ENCODE measurements around the gene FETUB. TPM values are rescaled to one million over a fixed set of nuclear protein-coding genes. Genes with fewer than 3 reads are reported as not detected.

The FETUB gene
- total and polyA plus RNA-seq, 4 donors = not detected

DNA sequence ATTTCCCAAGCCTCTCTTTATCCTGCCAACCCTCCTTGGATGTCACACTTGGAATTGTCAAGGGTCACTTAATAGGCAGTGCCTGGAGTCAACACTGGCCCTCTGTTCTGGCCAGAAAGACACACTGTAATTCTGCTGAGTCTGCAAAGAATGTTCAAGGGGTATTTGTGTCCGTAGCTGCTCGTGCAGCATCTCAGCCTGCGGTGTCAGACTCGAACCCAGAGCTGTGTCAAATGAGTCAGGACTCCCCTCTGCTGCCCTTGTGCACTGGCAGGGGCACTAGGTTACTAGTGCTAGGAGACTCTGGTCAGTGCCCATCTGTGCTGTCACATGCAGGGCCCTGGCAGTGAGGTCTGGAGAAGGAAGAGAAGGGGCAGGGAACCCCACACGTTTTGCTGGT lies 28.1 kb upstream of the FETUB start:
- H3K9ac ChIP-seq (ENCODE audit: insufficient read depth in 1 of 2, low read length in 2 of 2) = no peak overlapping the region
- peaks cover 0 to 4% (median 0%) of the 10 kb centered on the region in 3 donors for H3K27me3 ChIP-seq (ENCODE audit: control insufficient read depth in 3 of 3, insufficient read depth in 3 of 3, low read length in 2 of 3)
- H3K4me1 ChIP-seq (ENCODE audit: control insufficient read depth in 5 of 5, insufficient read depth in 5 of 5, low read length in 5 of 5) = no peaks in the 10 kb centered on the region
- H3K9me3 ChIP-seq (ENCODE audit: control insufficient read depth in 4 of 4, insufficient read depth in 3 of 4, low read length in 3 of 4) = no peaks in the 10 kb centered on the region
- DNase-seq (no peak), ATAC-seq (ENCODE audit: insufficient read depth, low FRiP score) (no peak)
- H3K27ac ChIP-seq (ENCODE audit: low read depth in 1 of 2, low read length in 1 of 2) = no peak overlapping the region
- WGBS, 2 donors = 70 to 82% methylated on average over 5 of the region's 5 CpGs
- TF ChIP-seq, protein P1, sequence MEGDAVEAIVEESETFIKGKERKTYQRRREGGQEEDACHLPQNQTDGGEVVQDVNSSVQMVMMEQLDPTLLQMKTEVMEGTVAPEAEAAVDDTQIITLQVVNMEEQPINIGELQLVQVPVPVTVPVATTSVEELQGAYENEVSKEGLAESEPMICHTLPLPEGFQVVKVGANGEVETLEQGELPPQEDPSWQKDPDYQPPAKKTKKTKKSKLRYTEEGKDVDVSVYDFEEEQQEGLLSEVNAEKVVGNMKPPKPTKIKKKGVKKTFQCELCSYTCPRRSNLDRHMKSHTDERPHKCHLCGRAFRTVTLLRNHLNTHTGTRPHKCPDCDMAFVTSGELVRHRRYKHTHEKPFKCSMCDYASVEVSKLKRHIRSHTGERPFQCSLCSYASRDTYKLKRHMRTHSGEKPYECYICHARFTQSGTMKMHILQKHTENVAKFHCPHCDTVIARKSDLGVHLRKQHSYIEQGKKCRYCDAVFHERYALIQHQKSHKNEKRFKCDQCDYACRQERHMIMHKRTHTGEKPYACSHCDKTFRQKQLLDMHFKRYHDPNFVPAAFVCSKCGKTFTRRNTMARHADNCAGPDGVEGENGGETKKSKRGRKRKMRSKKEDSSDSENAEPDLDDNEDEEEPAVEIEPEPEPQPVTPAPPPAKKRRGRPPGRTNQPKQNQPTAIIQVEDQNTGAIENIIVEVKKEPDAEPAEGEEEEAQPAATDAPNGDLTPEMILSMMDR (IDR thresholded peaks at IDR 0.05; ENCODE audit: control extremely low read depth, extremely low read depth) = no peak
- H3K36me3 ChIP-seq (ENCODE audit: control insufficient read depth in 4 of 4, insufficient read depth in 4 of 4, low read length in 4 of 4) = no peaks in the 10 kb centered on the region
- H3K4me3 ChIP-seq = no peak overlapping the region

- Histone ChIP-seq H3K27me3 (ENCODE audit: control insufficient read depth in 3 of 3, insufficient read depth in 3 of 3, low read length in 2 of 3) (peaks cover 0 to 4% (median 0%) of the 10 kb centered on the region in 3 donors), H3K27ac (ENCODE audit: low read depth in 1 of 2, low read length in 1 of 2) (no peak within 1 kb of the TSS), H3K4me3 (no peak within 1 kb of the TSS), H3K9ac (ENCODE audit: insufficient read depth in 1 of 2, low read length in 2 of 2) (no peak within 1 kb of the TSS), H3K36me3 (ENCODE audit: control insufficient read depth in 4 of 4, insufficient read depth in 4 of 4, low read length in 4 of 4) (no peaks in the 10 kb centered on the region), H3K9me3 (ENCODE audit: control insufficient read depth in 4 of 4, insufficient read depth in 3 of 4, low read length in 3 of 4) (no peaks in the 10 kb centered on the region), H3K4me1 (ENCODE audit: control insufficient read depth in 5 of 5, insufficient read depth in 5 of 5, low read length in 5 of 5) (no peaks in the 10 kb centered on the region)
- DNase-seq (no peak), ATAC-seq (ENCODE audit: insufficient read depth, low FRiP score) (no peak)
- WGBS, 2 donors = 82 to 88% methylated on average over 7 of the region's 7 CpGs
- TF ChIP-seq, protein P1 (IDR thresholded peaks at IDR 0.05; ENCODE audit: control extremely low read depth, extremely low read depth) = no peak
Observed at GRCh38 chr3:186612721-186613636, 27.2 kb upstream of the FETUB start, which contains the start of gene AHSG. TSS of gene AHSG (plus strand) at chr3:186613060. CDS start at chr3:186613142, 82 bp downstream.

GRCh38 chr3:186613637-186614265 lies 26.4 kb upstream of the FETUB start:
- no peak overlapping the region for H3K9ac ChIP-seq (ENCODE audit: insufficient read depth in 1 of 2, low read length in 2 of 2)

More at GRCh38 chr3:186613637-186614265, 26.4 kb upstream of the FETUB start:
- no peaks in the 10 kb centered on the region for H3K9me3 ChIP-seq (ENCODE audit: control insufficient read depth in 4 of 4, insufficient read depth in 3 of 4, low read length in 3 of 4)
- no peaks in the 10 kb centered on the region for H3K36me3 ChIP-seq (ENCODE audit: control insufficient read depth in 4 of 4, insufficient read depth in 4 of 4, low read length in 4 of 4)
- no peak overlapping the region for H3K27ac ChIP-seq (ENCODE audit: low read depth in 1 of 2, low read length in 1 of 2)
- TF ChIP-seq, protein P1 (IDR thresholded peaks at IDR 0.05; ENCODE audit: control extremely low read depth, extremely low read depth) = no peak
- H3K4me3 ChIP-seq = no peak overlapping the region
- no peaks in the 10 kb centered on the region for H3K4me1 ChIP-seq (ENCODE audit: control insufficient read depth in 5 of 5, insufficient read depth in 5 of 5, low read length in 5 of 5)
- DNase-seq = no peak
- 49 to 61% methylated on average over 4 of the region's 4 CpGs for WGBS, 2 donors
- H3K27me3 ChIP-seq (ENCODE audit: control insufficient read depth in 3 of 3, insufficient read depth in 3 of 3, low read length in 2 of 3) = peaks cover 0 to 4% (median 0%) of the 10 kb centered on the region in 3 donors
- ATAC-seq (ENCODE audit: insufficient read depth, low FRiP score) = no peak
